ENCODE results near the gene FAM110D. TPM values are rescaled to one million over a fixed set of nuclear protein-coding genes. Genes with fewer than 3 reads are reported as not detected.

The FAM110D gene
- total and polyA plus RNA-seq, 8 donors, result 1.0 to 5.1 (median 1.7) TPM

DNA sequence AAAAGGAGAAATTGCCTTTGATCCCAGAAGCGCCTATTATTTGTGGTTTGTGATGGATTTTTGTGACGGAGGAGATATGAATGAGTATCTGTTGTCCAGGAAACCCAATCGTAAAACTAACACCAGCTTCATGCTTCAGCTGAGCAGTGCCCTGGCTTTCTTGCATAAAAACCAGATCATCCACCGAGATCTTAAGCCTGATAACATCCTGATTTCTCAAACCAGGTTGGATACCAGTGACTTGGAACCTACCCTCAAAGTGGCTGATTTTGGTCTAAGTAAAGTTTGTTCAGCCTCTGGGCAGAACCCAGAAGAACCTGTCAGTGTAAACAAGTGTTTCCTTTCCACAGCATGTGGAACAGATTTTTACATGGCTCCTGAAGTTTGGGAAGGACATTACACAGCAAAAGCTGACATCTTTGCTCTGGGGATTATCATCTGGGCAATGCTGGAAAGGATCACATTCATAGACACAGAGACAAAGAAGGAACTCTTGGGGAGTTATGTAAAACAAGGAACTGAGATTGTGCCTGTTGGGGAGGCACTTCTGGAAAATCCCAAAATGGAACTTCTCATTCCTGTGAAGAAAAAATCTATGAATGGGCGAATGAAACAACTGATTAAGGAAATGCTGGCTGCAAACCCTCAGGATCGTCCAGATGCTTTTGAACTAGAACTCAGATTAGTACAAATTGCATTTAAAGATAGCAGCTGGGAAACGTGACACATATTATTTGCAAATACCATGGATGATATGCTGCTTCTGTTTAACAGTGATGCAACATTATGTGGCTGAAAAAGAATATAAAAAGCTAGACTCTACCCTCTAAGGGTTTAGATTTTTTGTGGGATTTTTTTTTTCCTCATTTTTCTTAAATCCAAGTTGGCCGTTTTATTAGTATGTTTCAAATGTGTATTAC lies 36.8 kb upstream of the FAM110D start:
- DNase-seq (no peak), ATAC-seq (peak; percentile 5)
- no peaks in the 10 kb centered on the region for H3K9me3 ChIP-seq
- peaks cover 0 to 21% of the 10 kb centered on the region in 2 donors for H3K36me3 ChIP-seq
- TF ChIP-seq, protein P1, sequence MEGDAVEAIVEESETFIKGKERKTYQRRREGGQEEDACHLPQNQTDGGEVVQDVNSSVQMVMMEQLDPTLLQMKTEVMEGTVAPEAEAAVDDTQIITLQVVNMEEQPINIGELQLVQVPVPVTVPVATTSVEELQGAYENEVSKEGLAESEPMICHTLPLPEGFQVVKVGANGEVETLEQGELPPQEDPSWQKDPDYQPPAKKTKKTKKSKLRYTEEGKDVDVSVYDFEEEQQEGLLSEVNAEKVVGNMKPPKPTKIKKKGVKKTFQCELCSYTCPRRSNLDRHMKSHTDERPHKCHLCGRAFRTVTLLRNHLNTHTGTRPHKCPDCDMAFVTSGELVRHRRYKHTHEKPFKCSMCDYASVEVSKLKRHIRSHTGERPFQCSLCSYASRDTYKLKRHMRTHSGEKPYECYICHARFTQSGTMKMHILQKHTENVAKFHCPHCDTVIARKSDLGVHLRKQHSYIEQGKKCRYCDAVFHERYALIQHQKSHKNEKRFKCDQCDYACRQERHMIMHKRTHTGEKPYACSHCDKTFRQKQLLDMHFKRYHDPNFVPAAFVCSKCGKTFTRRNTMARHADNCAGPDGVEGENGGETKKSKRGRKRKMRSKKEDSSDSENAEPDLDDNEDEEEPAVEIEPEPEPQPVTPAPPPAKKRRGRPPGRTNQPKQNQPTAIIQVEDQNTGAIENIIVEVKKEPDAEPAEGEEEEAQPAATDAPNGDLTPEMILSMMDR (IDR thresholded peaks at IDR 0.05), result no peak
- peaks cover 5 to 70% of the 10 kb centered on the region in 2 donors for H3K4me1 ChIP-seq
- H3K27ac ChIP-seq, result peak overlapping the region; percentile 46 to 74
- no peak overlapping the region for H3K4me3 ChIP-seq
- intact Hi-C loops (cut with DNase I), result no loop called here
- no peaks in the 10 kb centered on the region for H3K27me3 ChIP-seq

DNA sequence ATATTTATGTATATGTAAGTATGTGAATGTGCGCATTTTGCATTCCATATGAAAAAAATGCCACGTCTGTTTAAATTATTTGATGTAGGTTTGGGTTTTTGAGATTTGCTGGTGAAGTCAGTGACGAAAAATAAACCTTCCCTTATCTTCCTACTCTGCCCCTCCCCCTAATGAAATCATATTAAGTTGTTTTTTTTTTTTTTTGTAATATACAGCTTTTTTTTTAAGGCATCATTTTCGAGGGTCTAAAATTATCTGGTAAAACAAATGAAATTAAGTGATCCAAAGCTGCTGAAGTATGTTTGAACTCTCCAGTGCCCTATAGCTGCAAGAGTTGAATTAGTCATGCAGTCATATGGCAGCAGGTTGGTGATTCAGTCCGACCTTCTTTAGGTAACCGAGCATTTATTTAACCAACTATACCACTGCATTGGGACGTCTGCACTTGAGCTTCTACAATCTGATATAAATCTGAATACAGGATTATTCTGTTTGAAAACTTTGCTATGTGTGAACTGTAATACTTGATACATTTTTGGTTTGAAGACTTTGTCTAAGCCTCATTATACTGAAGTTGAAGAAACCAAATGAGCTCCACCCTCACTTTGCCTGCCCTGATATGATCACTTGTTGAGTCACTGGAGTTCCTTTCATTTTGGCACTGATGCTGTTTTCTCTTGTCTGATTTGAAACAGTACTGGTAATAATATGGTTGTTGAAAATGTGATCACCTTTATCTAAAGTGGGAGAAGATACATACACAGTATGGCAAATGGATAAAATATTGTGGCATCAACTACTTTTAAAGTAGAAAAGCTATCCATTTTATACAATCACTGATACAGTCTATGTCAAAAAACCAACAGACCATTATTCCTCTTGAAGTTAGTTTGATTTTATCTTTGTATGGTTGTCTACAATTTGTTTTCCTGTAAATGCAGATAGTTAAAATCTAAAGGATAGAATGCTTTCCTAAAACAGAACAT lies 35.6 kb upstream of the FAM110D start:
- Histone ChIP-seq H3K9me3 (no peaks in the 10 kb centered on the region), H3K27ac (peak overlapping the region in 1 of 2 donors; percentile 74), H3K4me1 (peaks cover 5 to 81% of the 10 kb centered on the region in 2 donors), H3K4me3 (no peak overlapping the region), H3K27me3 (no peaks in the 10 kb centered on the region), H3K36me3 (peaks cover 0 to 14% of the 10 kb centered on the region in 2 donors)
- no peak for DNase-seq
- ATAC-seq, result peak; percentile 11
- TF ChIP-seq, protein P1 (IDR thresholded peaks at IDR 0.05), result no peak
- intact Hi-C loops (cut with DNase I), result no loop called here

DNA sequence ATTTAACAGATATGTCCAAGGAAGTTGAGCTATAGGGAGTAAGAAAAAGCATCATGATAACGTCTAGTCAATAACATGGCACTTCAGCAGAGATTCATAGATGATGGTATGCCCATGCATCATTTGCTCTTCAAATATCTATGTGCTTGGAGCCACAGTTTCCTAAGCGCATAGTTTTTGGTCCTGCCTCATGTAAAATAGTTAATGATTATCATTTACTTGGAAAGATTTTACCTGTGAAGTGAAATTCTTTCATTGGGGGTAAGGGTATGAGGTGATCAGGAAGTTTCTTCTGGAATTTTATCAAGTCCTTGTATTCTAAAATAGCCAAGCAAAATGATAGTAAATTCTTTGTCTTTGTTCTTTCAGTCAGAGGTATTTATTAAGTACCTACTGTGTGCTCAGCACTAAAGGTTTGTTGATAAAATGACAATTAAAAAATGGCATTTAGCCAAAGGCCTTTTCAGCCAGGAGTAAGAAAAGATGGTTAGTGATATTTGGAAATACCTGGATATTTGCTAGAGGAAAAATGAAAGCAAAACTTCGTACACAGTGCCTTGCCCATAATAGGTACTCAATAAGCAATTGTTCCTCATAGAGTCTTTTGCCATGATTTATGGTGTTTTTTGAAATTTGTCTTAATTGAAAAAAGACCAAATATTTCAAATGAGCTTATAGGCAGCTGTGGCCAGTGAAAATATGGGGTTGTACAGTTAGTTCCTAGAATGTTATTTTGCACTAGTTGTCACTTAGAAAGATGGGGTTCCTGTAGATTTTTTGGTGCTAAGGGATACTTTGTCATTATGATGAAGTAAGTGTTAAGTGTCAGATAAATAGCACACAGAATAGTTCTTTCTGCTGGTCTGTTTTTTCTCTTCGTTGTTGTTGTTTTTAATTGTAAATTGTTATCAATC lies 34.2 kb upstream of the FAM110D start:
- ATAC-seq (no peak), DNase-seq (no peak)
- Histone ChIP-seq H3K4me3 (no peak overlapping the region), H3K36me3 (no peaks in the 10 kb centered on the region), H3K27me3 (no peaks in the 10 kb centered on the region), H3K4me1 (peaks cover 5 to 80% of the 10 kb centered on the region in 2 donors), H3K9me3 (no peaks in the 10 kb centered on the region), H3K27ac (peak overlapping the region; percentile 27 to 86)
- TF ChIP-seq, protein P1 (IDR thresholded peaks at IDR 0.05), result no peak
- intact Hi-C loops (cut with DNase I), result no loop called here

DNA sequence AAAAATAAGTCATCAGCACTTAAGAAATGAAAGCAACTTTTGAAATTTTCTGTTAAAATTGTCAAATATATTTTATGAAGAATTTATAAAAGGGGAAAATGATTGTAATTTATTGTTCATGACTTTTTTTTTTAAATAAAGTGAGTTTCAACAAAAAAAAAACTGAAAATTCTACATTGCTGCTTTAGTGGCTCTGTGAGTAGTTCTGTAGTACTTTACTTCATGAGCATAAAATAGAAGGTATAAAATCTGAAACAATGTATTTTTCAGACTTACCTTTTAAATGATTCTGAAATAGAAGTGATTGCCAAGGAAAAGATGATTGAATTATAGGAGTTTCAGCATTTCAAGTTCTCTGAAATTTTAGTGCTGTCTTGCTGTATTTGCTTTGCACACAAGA lies 33.5 kb upstream of the FAM110D start:
- Histone ChIP-seq H3K4me1 (peaks cover 5 to 76% of the 10 kb centered on the region in 2 donors), H3K4me3 (no peak overlapping the region), H3K36me3 (no peaks in the 10 kb centered on the region), H3K27ac (peak overlapping the region; percentile 68 to 86), H3K27me3 (no peaks in the 10 kb centered on the region), H3K9me3 (no peaks in the 10 kb centered on the region)
- intact Hi-C loops (cut with DNase I), result no loop called here
- TF ChIP-seq, protein P1 (IDR thresholded peaks at IDR 0.05), result no peak
- no peak for DNase-seq
- no peak for ATAC-seq

All from left lung (tissue), 10 donors.